ENCODE results near the gene SLC20A1.

DNA sequence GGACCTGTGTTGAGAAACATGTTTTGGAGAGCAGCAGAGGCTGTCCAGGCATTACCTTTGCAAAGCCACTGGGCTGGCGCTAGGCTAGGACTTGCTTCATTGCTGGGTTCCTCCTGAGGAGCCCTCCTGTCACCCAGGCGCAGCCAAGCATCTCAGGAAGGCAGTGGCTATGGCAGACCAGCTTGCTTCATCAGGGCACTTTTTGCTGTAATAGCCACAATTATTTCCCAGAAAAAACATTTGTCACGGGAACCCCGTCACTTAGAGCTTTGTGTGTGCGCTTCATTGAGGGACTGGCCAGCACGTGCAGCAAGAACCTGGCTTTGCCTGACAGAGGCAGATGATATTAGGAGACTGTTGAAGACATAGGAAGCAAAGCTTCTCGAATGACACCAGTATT is 36.4 kb downstream of the SLC20A1 start:
- TF ChIP-seq, protein P1, sequence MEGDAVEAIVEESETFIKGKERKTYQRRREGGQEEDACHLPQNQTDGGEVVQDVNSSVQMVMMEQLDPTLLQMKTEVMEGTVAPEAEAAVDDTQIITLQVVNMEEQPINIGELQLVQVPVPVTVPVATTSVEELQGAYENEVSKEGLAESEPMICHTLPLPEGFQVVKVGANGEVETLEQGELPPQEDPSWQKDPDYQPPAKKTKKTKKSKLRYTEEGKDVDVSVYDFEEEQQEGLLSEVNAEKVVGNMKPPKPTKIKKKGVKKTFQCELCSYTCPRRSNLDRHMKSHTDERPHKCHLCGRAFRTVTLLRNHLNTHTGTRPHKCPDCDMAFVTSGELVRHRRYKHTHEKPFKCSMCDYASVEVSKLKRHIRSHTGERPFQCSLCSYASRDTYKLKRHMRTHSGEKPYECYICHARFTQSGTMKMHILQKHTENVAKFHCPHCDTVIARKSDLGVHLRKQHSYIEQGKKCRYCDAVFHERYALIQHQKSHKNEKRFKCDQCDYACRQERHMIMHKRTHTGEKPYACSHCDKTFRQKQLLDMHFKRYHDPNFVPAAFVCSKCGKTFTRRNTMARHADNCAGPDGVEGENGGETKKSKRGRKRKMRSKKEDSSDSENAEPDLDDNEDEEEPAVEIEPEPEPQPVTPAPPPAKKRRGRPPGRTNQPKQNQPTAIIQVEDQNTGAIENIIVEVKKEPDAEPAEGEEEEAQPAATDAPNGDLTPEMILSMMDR (conservative IDR thresholded peaks at IDR 0.05; ENCODE audit: low read depth, low read length): no peak
- TF ChIP-seq EZH2 (IDR thresholded peaks at IDR 0.05; ENCODE audit: low read length, unreplicated experiment): no peak
- TF ChIP-seq EZH2phosphoT487 (IDR thresholded peaks at IDR 0.05; ENCODE audit: borderline replicate concordance, low read length): no peak

All from PC-3 (cell line).